Upper lobe of right lung (tissue), 1 donor: ENCODE results near the gene PITHD1. TPM values are rescaled to one million over a fixed set of nuclear protein-coding genes. Genes with fewer than 3 reads are reported as not detected.

Experiments
- ATAC-seq: fragments of 200-7000 bp; cut with Tn5 transposase; one replicate; pipeline ENCODE4 v1.9.1; 2020; ENCODE audit warnings: mild to moderate bottlenecking, moderate library complexity
- DNase-seq: peaks from one replicate; pipeline ENCODE4 v3.0.0-alpha.2; 2020
- H3K27ac ChIP-seq: fragments of 200-600 bp; one replicate; pipeline ENCODE4 v1.8.0; 2022
- H3K27me3 ChIP-seq: fragments of 200-600 bp; one replicate; pipeline ENCODE4 v1.8.0; 2022; ENCODE audit warnings: mild to moderate bottlenecking
- H3K36me3 ChIP-seq: fragments of 200-600 bp; one replicate; pipeline ENCODE4 v1.8.0; 2022
- H3K4me1 ChIP-seq: fragments of 200-600 bp; one replicate; pipeline ENCODE4 v1.8.0; 2022
- H3K4me3 ChIP-seq: fragments of 200-600 bp; one replicate; pipeline ENCODE4 v1.8.0; 2022; ENCODE audit warnings: mild to moderate bottlenecking
- H3K9me3 ChIP-seq: fragments of 200-600 bp; one replicate; pipeline ENCODE4 v1.8.0; 2022
- CTCF ChIP-seq: fragments of 200-600 bp; IDR thresholded peaks from one replicate; pipeline ENCODE4 v1.8.0; 2022; ENCODE audit warnings: antibody characterized with exemption
- intact Hi-C: fragments of 100-400 bp; cut with DNase I; formaldehyde crosslinking; loops from one replicate; pipeline ENCODE4 v1.11.0; 2022
- total RNA-seq: library from RNA; stranded (reverse); fragmentation: NEBNext Ultra II Directional; extraction: Animal tissue kit (Norgen Biotek cat#: 25700); gene quantifications from one replicate; pipeline ENCODE4 v1.2.1, GENCODE V29; 2021
- donor health status: DM: no; HTN: yes; CAD: no; lungs with severe emphysema.

Gene PITHD1
- total RNA-seq, 1 donor from 2014 or later, result 46.5 TPM

- H3K9me3 ChIP-seq, result no peaks in the 10 kb centered on the region
- H3K27me3 ChIP-seq, result no peaks in the 10 kb centered on the region
- H3K4me1 ChIP-seq, result peaks cover 6% of the 10 kb centered on the region
- no peak for TF ChIP-seq CTCF
- no peak overlapping the region for H3K27ac ChIP-seq
- no peak for DNase-seq
- H3K36me3 ChIP-seq, result no peaks in the 10 kb centered on the region
- H3K4me3 ChIP-seq, result no peak overlapping the region
- intact Hi-C loops, result no loop called here
- no peak for ATAC-seq
Observed at GRCh38 chr1:23836037-23836436, 57.8 kb downstream of the PITHD1 start.

Other genes with a start within 250 kb of the PITHD1 start
- 0.32 TPM for gene E2F2, start 247.2 kb upstream of the PITHD1 start, total RNA-seq
- 242 TPM for gene ID3, start 218.9 kb upstream of the PITHD1 start, total RNA-seq
- gene RPL11, start 86.6 kb upstream of the PITHD1 start, total RNA-seq, result 895 TPM
- 66.2 TPM for gene ELOA, start 34.9 kb upstream of the PITHD1 start, total RNA-seq
- gene LYPLA2, start 12.7 kb downstream of the PITHD1 start, total RNA-seq, result 45.9 TPM
- gene GALE, start 22.3 kb downstream of the PITHD1 start, total RNA-seq, result 62.9 TPM
- gene HMGCL, start 47.0 kb downstream of the PITHD1 start, total RNA-seq, result 40.1 TPM
- gene FUCA1, start 89.9 kb downstream of the PITHD1 start, total RNA-seq, result 44.4 TPM
- gene CNR2, start 134.9 kb downstream of the PITHD1 start, total RNA-seq, result 0.06 TPM
- gene PNRC2, start 181.4 kb downstream of the PITHD1 start, total RNA-seq, result 119 TPM
- gene SRSF10, start 201.9 kb downstream of the PITHD1 start, total RNA-seq, result 96.0 TPM